ENCODE data around the gene TSPAN4.

- no peak for TF ChIP-seq CTCF (IDR thresholded peaks at IDR 0.05 in 2 of 3, conservative IDR thresholded peaks at IDR 0.05 in 1 of 3; ENCODE audit: borderline replicate concordance in 1 of 3, insufficient read depth in 1 of 3, low read depth in 2 of 3, low read length in 2 of 3)
- TF ChIP-seq POLR2AphosphoS5 (IDR thresholded peaks at IDR 0.05; ENCODE audit: low read depth, low read length), result no peak
- no peak for TF ChIP-seq EZH2phosphoT487 (IDR thresholded peaks at IDR 0.05; ENCODE audit: borderline replicate concordance)
- no peak for TF ChIP-seq SIN3A (IDR thresholded peaks at IDR 0.05; ENCODE audit: low read depth)
- TF ChIP-seq, protein P1, sequence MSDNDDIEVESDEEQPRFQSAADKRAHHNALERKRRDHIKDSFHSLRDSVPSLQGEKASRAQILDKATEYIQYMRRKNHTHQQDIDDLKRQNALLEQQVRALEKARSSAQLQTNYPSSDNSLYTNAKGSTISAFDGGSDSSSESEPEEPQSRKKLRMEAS (IDR thresholded peaks at IDR 0.05), result no peak
- TF ChIP-seq POLR2A (IDR thresholded peaks at IDR 0.05; ENCODE audit: borderline replicate concordance, extremely low read depth, insufficient read depth, insufficient read length), result no peak
Observed at GRCh38 chr11:823441-824291, 19.0 kb upstream of the TSPAN4 start.

Data from HCT116 (cell line).